ENCODE data around the gene PRKCA. TPM values are rescaled to one million over a fixed set of nuclear protein-coding genes. Genes with fewer than 3 reads are reported as not detected.

The PRKCA gene
- total RNA-seq, 4 donors from 2014 or later: 55.8 to 90.7 (median 66.7) TPM

- DNase-seq (ENCODE audit: low spot score in 2 of 2): no peak
- no peaks in the 10 kb centered on the region for H3K27me3 ChIP-seq
Measured at GRCh38 chr17:66740226-66740625, 437.8 kb downstream of the PRKCA start.

GRCh38 chr17:66743511-66743910 lies 441.1 kb downstream of the PRKCA start:
- DNase-seq (ENCODE audit: low spot score in 2 of 2): no peak
- H3K36me3 ChIP-seq: peaks cover 0 to 76% (median 0%) of the 10 kb centered on the region in 3 donors
- H3K9me3 ChIP-seq: no peaks in the 10 kb centered on the region
- 93 to 95% methylated on average over 2 of the region's 2 CpGs for WGBS, 2 donors
- H3K27me3 ChIP-seq: no peaks in the 10 kb centered on the region
- no peak overlapping the region for H3K4me3 ChIP-seq
- TF ChIP-seq EP300 (IDR thresholded peaks at IDR 0.05): no peak
- no peak for TF ChIP-seq POLR2A (IDR thresholded peaks at IDR 0.05)
- TF ChIP-seq CTCF (IDR thresholded peaks at IDR 0.05): no peak
- no peak overlapping the region for H3K27ac ChIP-seq
- H3K4me1 ChIP-seq: no peaks in the 10 kb centered on the region

More at GRCh38 chr17:66740226-66740625, 437.8 kb downstream of the PRKCA start:
- Histone ChIP-seq H3K36me3 (peaks cover 0 to 72% (median 0%) of the 10 kb centered on the region in 3 donors), H3K4me3 (no peak overlapping the region), H3K27ac (no peak overlapping the region), H3K4me1 (no peaks in the 10 kb centered on the region), H3K9me3 (no peaks in the 10 kb centered on the region)
- no peak for TF ChIP-seq POLR2A (IDR thresholded peaks at IDR 0.05)
- no peak for TF ChIP-seq CTCF (IDR thresholded peaks at IDR 0.05)
- TF ChIP-seq EP300 (IDR thresholded peaks at IDR 0.05): no peak
- 70 to 79% methylated on average over 5 of the region's 5 CpGs for WGBS, 2 donors

GRCh38 chr17:66746736-66747135 lies 444.3 kb downstream of the PRKCA start:
- H3K4me1 ChIP-seq: no peaks in the 10 kb centered on the region
- H3K36me3 ChIP-seq: peaks cover 0 to 86% (median 0%) of the 10 kb centered on the region in 3 donors
- H3K27me3 ChIP-seq: no peaks in the 10 kb centered on the region
- TF ChIP-seq CTCF (IDR thresholded peaks at IDR 0.05) (no peak), EP300 (IDR thresholded peaks at IDR 0.05) (no peak), POLR2A (IDR thresholded peaks at IDR 0.05) (no peak)
- H3K9me3 ChIP-seq: no peaks in the 10 kb centered on the region
- H3K27ac ChIP-seq: no peak overlapping the region
- WGBS, 2 donors: 66 to 76% methylated on average over 5 of the region's 5 CpGs
- DNase-seq (ENCODE audit: low spot score in 2 of 2): no peak
- no peak overlapping the region for H3K4me3 ChIP-seq

- no peaks in the 10 kb centered on the region for H3K9me3 ChIP-seq
- peaks cover 0 to 84% (median 0%) of the 10 kb centered on the region in 3 donors for H3K36me3 ChIP-seq
- TF ChIP-seq POLR2A (IDR thresholded peaks at IDR 0.05) (no peak), EP300 (IDR thresholded peaks at IDR 0.05) (no peak), CTCF (IDR thresholded peaks at IDR 0.05) (no peak)
- no peak overlapping the region for H3K4me3 ChIP-seq
- 71 to 72% methylated on average over 16 to 17 of the region's 17 CpGs for WGBS, 2 donors
- H3K4me1 ChIP-seq: no peaks in the 10 kb centered on the region
- DNase-seq (ENCODE audit: low spot score in 2 of 2): no peak
- no peaks in the 10 kb centered on the region for H3K27me3 ChIP-seq
- no peak overlapping the region for H3K27ac ChIP-seq
Measured at GRCh38 chr17:66747578-66748275, 445.3 kb downstream of the PRKCA start.

- 72 to 76% methylated on average over 8 of the region's 8 CpGs for WGBS, 2 donors
- no peak for DNase-seq (ENCODE audit: low spot score in 2 of 2)
- no peak for TF ChIP-seq POLR2A (IDR thresholded peaks at IDR 0.05)
- no peak for TF ChIP-seq EP300 (IDR thresholded peaks at IDR 0.05)
- no peak for TF ChIP-seq CTCF (IDR thresholded peaks at IDR 0.05)
- Histone ChIP-seq H3K4me1 (no peaks in the 10 kb centered on the region), H3K9me3 (no peaks in the 10 kb centered on the region), H3K27me3 (no peaks in the 10 kb centered on the region), H3K4me3 (no peak overlapping the region), H3K27ac (no peak overlapping the region), H3K36me3 (peaks cover 0 to 83% (median 0%) of the 10 kb centered on the region in 3 donors)
Measured at GRCh38 chr17:66748578-66748977, 446.2 kb downstream of the PRKCA start.
